Endothelial cell of umbilical vein (primary cell): ENCODE measurements around the gene ADCY5. TPM values are rescaled to one million over a fixed set of nuclear protein-coding genes. Genes with fewer than 3 reads are reported as not detected.

ENCODE experiments used
- BruUV-seq: library from RNA; stranded (reverse); fragments of 400-500 nt; replicated peaks from 2 replicates; lab custom pipeline; 2021; lab: Mats Ljungman, UMichigan
- CTCF ChIA-PET: fragments of 300-600, 350-600 bp; sonication (Branson Sonifier 250); formaldehyde crosslinking; loops from one replicate; lab custom pipeline; 2021; ENCODE audit warnings: antibody characterized with exemption, inconsistent platforms; lab: Charles Lee
- POLR2A ChIA-PET: fragments of 300-600, 350-600 bp; sonication (Branson Sonifier 250); formaldehyde crosslinking; loops from one replicate; lab custom pipeline; 2021; ENCODE audit warnings: antibody characterized with exemption, inconsistent platforms; lab: Charles Lee
- DNase-seq: peaks from one replicate; pipeline ENCODE4 v3.0.0-alpha.2; 2011; ENCODE audit warnings: low read depth, low spot score
- FAIRE-seq: peaks from 2 replicates; lab custom pipeline; 2011; peaks lifted over from hg19 to GRCh38; lab: Jason Lieb, UNC
- H2AFZ ChIP-seq: 2 replicates; pipeline ENCODE4 v1.6.0; 2012; ENCODE audit warnings: low read depth, low read length, control low read depth, inconsistent platforms
- H3K27ac ChIP-seq: 2 replicates; pipeline ENCODE4 v1.5.1; 2011; ENCODE audit warnings: low read depth, mild to moderate bottlenecking, control low read depth, low read length, moderate library complexity; ENCODE audit not compliant: insufficient read depth
- H3K27me3 ChIP-seq, 2 experiments: 2 replicates each; pipeline versions ENCODE4 v1.6.0 to v1.6.1; 2011; ENCODE audit warnings: low read length in 2 of 2, mixed read lengths in 1 of 2; ENCODE audit not compliant: control insufficient read depth in 2 of 2, insufficient read depth in 2 of 2
- H3K36me3 ChIP-seq, 2 experiments: 2 replicates in 1 of 2; 3 replicates in 1 of 2; pipeline ENCODE4 v1.5.1; 2011; ENCODE audit warnings: low read length in 2 of 2, mild to moderate bottlenecking in 1 of 2, moderate library complexity in 1 of 2; ENCODE audit not compliant: control insufficient read depth in 2 of 2, insufficient read depth in 2 of 2; ENCODE audit errors: extremely low read depth in 1 of 2
- H3K4me1 ChIP-seq: 3 replicates; pipeline ENCODE4 v1.5.1; 2011; ENCODE audit warnings: mild to moderate bottlenecking, low read length; ENCODE audit not compliant: control insufficient read depth, insufficient read depth; ENCODE audit errors: extremely low read depth
- H3K4me2 ChIP-seq: 2 replicates; pipeline ENCODE4 v1.6.1; 2011; ENCODE audit warnings: low read length, control low read depth, mixed read lengths; ENCODE audit not compliant: insufficient read depth
- H3K4me3 ChIP-seq, 3 experiments: fragments of 200-600 bp in 1 of 3; sonication (generic), shearing (Covaris generic) in 1 of 3; replicated peaks in 1 of 3; 2 replicates each; pipeline ENCODE4 v1.5.1; 2011 to 2016; ENCODE audit warnings: control low read depth in 3 of 3, low read length in 3 of 3, mild to moderate bottlenecking in 2 of 3, inconsistent platforms in 1 of 3, low read depth in 1 of 3, moderate library complexity in 1 of 3; ENCODE audit not compliant: insufficient read depth in 1 of 3
- H3K79me2 ChIP-seq: 2 replicates; pipeline ENCODE4 v1.6.0; 2012; ENCODE audit warnings: low read length, inconsistent platforms; ENCODE audit not compliant: control insufficient read depth, insufficient read depth
- H3K9ac ChIP-seq: replicated peaks from 2 replicates; pipeline ENCODE3; 2011; ENCODE audit warnings: low read length, control low read depth; ENCODE audit not compliant: insufficient read depth; ENCODE audit errors: extremely low read depth
- H3K9me1 ChIP-seq: replicated peaks from 3 replicates; pipeline ENCODE4 v1.6.0; 2011; ENCODE audit warnings: mild to moderate bottlenecking, low read length; ENCODE audit not compliant: control insufficient read depth, insufficient read depth; ENCODE audit errors: extremely low read depth
- H3K9me3 ChIP-seq: replicated peaks from 2 replicates; pipeline ENCODE4 v1.5.1; 2012; ENCODE audit warnings: low read length, inconsistent platforms; ENCODE audit not compliant: control insufficient read depth, insufficient read depth
- H4K20me1 ChIP-seq: replicated peaks from 2 replicates; pipeline ENCODE3; 2011; ENCODE audit warnings: mild to moderate bottlenecking, low read length; ENCODE audit not compliant: control insufficient read depth, insufficient read depth; ENCODE audit errors: extremely low read depth
- EZH2 ChIP-seq: IDR thresholded peaks from 2 replicates; pipeline ENCODE4 v1.6.1; 2012; ENCODE audit warnings: borderline replicate concordance, low read depth, mild to moderate bottlenecking, moderate library complexity, low read length, inconsistent platforms; ENCODE audit not compliant: severe bottlenecking
- FOS ChIP-seq: IDR thresholded peaks from 2 replicates; pipeline ENCODE4 v1.6.1; 2011; ENCODE audit warnings: mild to moderate bottlenecking, low read length, moderate library complexity, borderline replicate concordance; ENCODE audit not compliant: insufficient read depth
- GATA2 ChIP-seq: IDR thresholded peaks from 2 replicates; pipeline ENCODE4 v1.7.0; 2011; ENCODE audit warnings: low read depth, mild to moderate bottlenecking, moderate library complexity, mixed read lengths, low read length; ENCODE audit not compliant: insufficient read length, insufficient read depth
- JUN ChIP-seq: IDR thresholded peaks from 2 replicates; pipeline ENCODE4 v1.6.1; 2011; ENCODE audit warnings: borderline replicate concordance, low read depth; ENCODE audit not compliant: insufficient read length, insufficient read depth
- MYC ChIP-seq: IDR thresholded peaks from one replicate; pipeline ENCODE4 v1.6.1; 2011; ENCODE audit warnings: mild to moderate bottlenecking, low read depth, low read length
- POLR2A ChIP-seq: IDR thresholded peaks from 2 replicates; pipeline ENCODE4 v1.6.1; 2012; ENCODE audit warnings: low read depth, mild to moderate bottlenecking, control low read depth, low read length
- POLR2AphosphoS5 ChIP-seq: IDR thresholded peaks from 2 replicates; pipeline ENCODE4 v1.6.1; 2012; ENCODE audit warnings: low read depth, mild to moderate bottlenecking, control low read depth, low read length, moderate library complexity; ENCODE audit not compliant: insufficient read depth
- dilution Hi-C: fragments of 300-500 bp; cut with MboI; formaldehyde crosslinking; loops from one replicate; pipeline ENCODE4 v1.15.0; 2019; ENCODE audit warnings: low sequenced_read_pairs; ENCODE audit not compliant: extremely low pct_ligation_motif_present
- intact Hi-C: fragments of 100-400 bp; cut with micrococcal nuclease; formaldehyde crosslinking; loops from one replicate; pipeline ENCODE4 v1.10.0; 2022
- polyA plus RNA-seq, 4 experiments: library from polyadenylated mRNA; depleted of rRNA in 3 of 4; stranded (reverse) in 3 of 4; unstranded in 1 of 4; fragments of >200 nt; gene quantifications; 2 replicates each; pipeline versions ENCODE4 v1.2.1 to v1.2.3, GENCODE V29; 2011 to 2012; ENCODE audit warnings: missing spikeins in 1 of 4
- total RNA-seq: library from RNA; stranded (reverse); gene quantifications from 2 replicates; pipeline ENCODE4 v1.2.3, GENCODE V29; 2021
- TF ChIP-seq, protein P1 (sequence below): IDR thresholded peaks from 2 replicates; pipeline ENCODE4 v1.6.1; 2011; ENCODE audit not compliant: insufficient read depth, insufficient read length
- TF ChIP-seq, protein P2 (sequence below), 2 donors: IDR thresholded peaks; 1 replicate in 1 of 2; 2 replicates in 1 of 2; pipeline ENCODE4 v1.5.1; 2011; ENCODE audit warnings: low read length in 2 of 2, mild to moderate bottlenecking in 2 of 2, moderate library complexity in 2 of 2, control low read depth in 1 of 2, inconsistent platforms in 1 of 2, low read depth in 1 of 2; ENCODE audit not compliant: insufficient read depth in 1 of 2; ENCODE audit errors: extremely low read depth in 1 of 2

The ADCY5 gene
- total and polyA plus RNA-seq, 2 donors (not counting 3 experiments of a cell fraction or from before 2014, with no cell fraction given), result 0.01 TPM; not detected in 1

DNA sequence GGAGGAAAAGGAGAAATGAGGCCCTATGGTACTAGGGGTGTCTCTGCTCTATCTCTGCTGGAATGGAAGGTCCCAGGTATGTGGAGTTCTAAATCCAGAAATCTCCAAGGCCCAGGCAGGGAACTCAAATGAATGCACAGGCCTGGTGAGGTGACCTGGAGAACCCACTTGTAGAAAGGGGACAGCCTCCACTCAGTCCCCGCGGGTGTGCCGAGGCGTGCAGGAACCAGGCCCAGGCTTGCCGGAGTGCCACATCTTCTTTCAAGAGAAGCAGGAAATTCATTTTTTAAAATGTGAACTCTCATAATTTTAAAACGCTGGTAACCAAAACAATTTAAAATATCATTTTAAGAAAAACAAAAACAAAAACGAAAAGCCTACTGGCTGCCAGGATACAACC, 32.2 kb upstream of the ADCY5 start:
- Histone ChIP-seq H3K79me2 (no peaks in the 10 kb centered on the region), H3K27me3 (peaks cover 6 to 10% of the 10 kb centered on the region in 2 experiments), H3K9ac (no peak overlapping the region), H3K4me3 (no peak overlapping the region), H2AFZ (no peak overlapping the region), H3K9me1 (no peaks in the 10 kb centered on the region), H4K20me1 (no peaks in the 10 kb centered on the region), H3K36me3 (no peaks in the 10 kb centered on the region), H3K4me1 (no peaks in the 10 kb centered on the region), H3K27ac (no peak overlapping the region), H3K9me3 (no peaks in the 10 kb centered on the region), H3K4me2 (no peak overlapping the region)
- FAIRE-seq, result no peak
- intact Hi-C loops, result no loop called here
- dilution Hi-C loops, result no loop called here
- CTCF ChIA-PET, result no interaction called here
- TF ChIP-seq GATA2, result no peak
- TF ChIP-seq, protein P1, sequence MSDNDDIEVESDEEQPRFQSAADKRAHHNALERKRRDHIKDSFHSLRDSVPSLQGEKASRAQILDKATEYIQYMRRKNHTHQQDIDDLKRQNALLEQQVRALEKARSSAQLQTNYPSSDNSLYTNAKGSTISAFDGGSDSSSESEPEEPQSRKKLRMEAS, result no peak
- TF ChIP-seq JUN, result no peak
- TF ChIP-seq POLR2AphosphoS5, result no peak
- no peak for TF ChIP-seq POLR2A
- TF ChIP-seq, protein P2, sequence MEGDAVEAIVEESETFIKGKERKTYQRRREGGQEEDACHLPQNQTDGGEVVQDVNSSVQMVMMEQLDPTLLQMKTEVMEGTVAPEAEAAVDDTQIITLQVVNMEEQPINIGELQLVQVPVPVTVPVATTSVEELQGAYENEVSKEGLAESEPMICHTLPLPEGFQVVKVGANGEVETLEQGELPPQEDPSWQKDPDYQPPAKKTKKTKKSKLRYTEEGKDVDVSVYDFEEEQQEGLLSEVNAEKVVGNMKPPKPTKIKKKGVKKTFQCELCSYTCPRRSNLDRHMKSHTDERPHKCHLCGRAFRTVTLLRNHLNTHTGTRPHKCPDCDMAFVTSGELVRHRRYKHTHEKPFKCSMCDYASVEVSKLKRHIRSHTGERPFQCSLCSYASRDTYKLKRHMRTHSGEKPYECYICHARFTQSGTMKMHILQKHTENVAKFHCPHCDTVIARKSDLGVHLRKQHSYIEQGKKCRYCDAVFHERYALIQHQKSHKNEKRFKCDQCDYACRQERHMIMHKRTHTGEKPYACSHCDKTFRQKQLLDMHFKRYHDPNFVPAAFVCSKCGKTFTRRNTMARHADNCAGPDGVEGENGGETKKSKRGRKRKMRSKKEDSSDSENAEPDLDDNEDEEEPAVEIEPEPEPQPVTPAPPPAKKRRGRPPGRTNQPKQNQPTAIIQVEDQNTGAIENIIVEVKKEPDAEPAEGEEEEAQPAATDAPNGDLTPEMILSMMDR (IDR thresholded peaks at IDR 0.05; ENCODE audit: extremely low read depth in 1 of 2, insufficient read depth in 1 of 2, low read depth in 1 of 2, low read length in 2 of 2), result no peak
- no peak for TF ChIP-seq MYC
- TF ChIP-seq EZH2, result no peak
- TF ChIP-seq FOS, result no peak
- no peak for DNase-seq
- POLR2A ChIA-PET, result no interaction called here
- BruUV-seq, result no TSS peak
